IMR-90 (cell line): ENCODE data around the gene SLC22A14. TPM values are rescaled to one million over a fixed set of nuclear protein-coding genes. Genes with fewer than 3 reads are reported as not detected.

ENCODE experiments used
- microRNA-seq, 2 experiments: library from miRNA; stranded (forward) in 1 of 2; unstranded in 1 of 2; fragments of 10-50 nt in 1 of 2; fragments of <30 nt in 1 of 2; gene quantifications in 1 of 2; microRNA quantifications in 1 of 2; one replicate each; pipeline versions ENCODE3 to v1.1.0; 2013 to 2020; ENCODE audit not compliant: insufficient read depth in 1 of 2, insufficient read length in 1 of 2, unreplicated experiment in 1 of 2
- polyA plus RNA-seq, 3 experiments: library from polyadenylated mRNA; depleted of rRNA; stranded (reverse); fragments of >200 nt; gene quantifications; 2 replicates each; pipeline ENCODE4 v1.2.3, GENCODE V29; 2012; ENCODE audit warnings: low replicate concordance in 1 of 3
- small RNA-seq, 5 experiments: library from RNA; depleted of rRNA; stranded (forward); fragments of <200 nt; gene quantifications; one replicate each; pipeline ENCODE3, GENCODE V24; 2012
- total RNA-seq: library from RNA; depleted of rRNA; stranded (reverse); fragments of >200 nt; gene quantifications from 2 replicates; pipeline ENCODE4 v1.2.3, GENCODE V29; 2012; rRNA removed

SLC22A14 gene
- total and polyA plus RNA-seq, 2 of the 4 experiments (the other 2 are of a cell fraction), result under 0.01 to 0.07 TPM

Small RNA genes within 50 kb of the gene (microRNA-seq; reads per million reads assigned to microRNA genes)
- gene RNU6-235P (ENCODE audit: insufficient read depth, insufficient read length), result not detected

Small RNA genes within 50 kb of the gene (small RNA-seq; reads per million reads assigned to genes)
- gene RNU6-235P, result 0 to 0.60 (median 0) reads per million in 5 experiments

Other genes with a start within 250 kb of the SLC22A14 start
- not detected in 2 replicates for gene DLEC1, start 243.1 kb upstream of the SLC22A14 start, total RNA-seq
- 0.03 TPM in 1 of 2 replicates, not detected in the other for gene DLEC1, start 243.1 kb upstream of the SLC22A14 start, polyA plus RNA-seq (2012; rRNA removed)
- 19.4 and 30.8 TPM in 2 replicates for gene ACAA1, start 145.2 kb upstream of the SLC22A14 start, total RNA-seq
- 62.4 and 69.4 TPM in 2 replicates for gene ACAA1, start 145.2 kb upstream of the SLC22A14 start, polyA plus RNA-seq (2012; rRNA removed)
- 9.3 and 10.8 TPM in 2 replicates for gene MYD88, start 143.6 kb upstream of the SLC22A14 start, total RNA-seq
- gene MYD88, start 143.6 kb upstream of the SLC22A14 start, polyA plus RNA-seq (2012; rRNA removed), result 34.4 and 39.8 TPM in 2 replicates
- 37.6 and 50.5 TPM in 2 replicates for gene OXSR1, start 116.8 kb upstream of the SLC22A14 start, total RNA-seq
- gene OXSR1, start 116.8 kb upstream of the SLC22A14 start, polyA plus RNA-seq (2012; rRNA removed), result 28.9 and 32.9 TPM in 2 replicates
- gene SLC22A13, start 16.5 kb upstream of the SLC22A14 start, total RNA-seq, result under 0.01 TPM in 2 replicates
- 0.22 and 0.29 TPM in 2 replicates for gene SLC22A13, start 16.5 kb upstream of the SLC22A14 start, polyA plus RNA-seq (2012; rRNA removed)
- 2.5 and 3.0 TPM in 2 replicates for gene XYLB, start 64.5 kb downstream of the SLC22A14 start, total RNA-seq
- 2.3 and 3.4 TPM in 2 replicates for gene XYLB, start 64.5 kb downstream of the SLC22A14 start, polyA plus RNA-seq (2012; rRNA removed)
- gene ACVR2B, start 171.6 kb downstream of the SLC22A14 start, total RNA-seq, result 1.3 and 1.4 TPM in 2 replicates
- 0.60 TPM in 2 replicates for gene ACVR2B, start 171.6 kb downstream of the SLC22A14 start, polyA plus RNA-seq (2012; rRNA removed)
- 10.2 and 12.8 TPM in 2 replicates for gene EXOG, start 214.0 kb downstream of the SLC22A14 start, total RNA-seq
- 12.1 and 15.0 TPM in 2 replicates for gene EXOG, start 214.0 kb downstream of the SLC22A14 start, polyA plus RNA-seq (2012; rRNA removed)